GM21619 (cell line): ENCODE results near the gene DGKB.

ENCODE experiments used
- ATAC-seq: cut with Tn5 transposase; IDR thresholded peaks from one replicate; pipeline ENCODE4 v1.9.1; 2021; ENCODE audit not compliant: unreplicated experiment

DGKB gene

DNA sequence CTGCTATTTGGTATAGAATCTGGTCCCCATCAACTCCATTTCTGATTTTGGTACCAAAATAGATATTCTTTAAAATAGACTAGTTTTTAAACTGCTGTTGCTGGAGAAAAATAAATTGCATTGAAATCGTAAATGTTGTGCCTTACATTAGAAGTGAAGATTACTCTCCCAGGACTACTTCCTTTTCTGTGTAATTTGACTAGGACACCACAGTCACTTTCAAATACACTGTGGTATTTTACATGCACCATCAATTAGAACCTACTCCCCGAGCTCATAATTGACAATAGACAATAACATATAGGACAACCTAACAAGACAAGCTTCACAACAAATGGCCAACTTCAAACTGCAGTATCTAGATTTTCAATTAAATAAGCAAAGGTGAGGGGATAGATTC is 211.5 kb downstream of the DGKB start:
- peak; percentile 40 for ATAC-seq

DNA sequence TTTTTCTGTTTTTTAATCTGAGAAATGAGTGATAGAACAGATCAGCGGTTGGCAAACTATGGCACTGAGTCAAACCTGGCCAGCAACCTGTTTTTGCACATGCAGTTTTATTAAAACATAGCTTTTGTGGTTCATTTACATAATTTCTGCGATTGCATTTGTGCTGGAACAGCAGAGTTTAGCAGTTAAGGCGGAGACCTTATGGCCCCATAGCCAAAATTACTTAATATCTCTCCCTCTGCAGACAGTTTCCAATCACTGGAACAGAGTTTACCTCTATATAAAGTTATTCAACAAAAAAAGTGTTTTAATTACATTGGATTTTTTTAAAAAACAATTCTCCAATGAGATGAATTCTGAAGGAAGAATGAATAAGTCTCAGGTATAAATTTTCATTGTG is 212.1 kb downstream of the DGKB start:
- ATAC-seq: no peak

DNA sequence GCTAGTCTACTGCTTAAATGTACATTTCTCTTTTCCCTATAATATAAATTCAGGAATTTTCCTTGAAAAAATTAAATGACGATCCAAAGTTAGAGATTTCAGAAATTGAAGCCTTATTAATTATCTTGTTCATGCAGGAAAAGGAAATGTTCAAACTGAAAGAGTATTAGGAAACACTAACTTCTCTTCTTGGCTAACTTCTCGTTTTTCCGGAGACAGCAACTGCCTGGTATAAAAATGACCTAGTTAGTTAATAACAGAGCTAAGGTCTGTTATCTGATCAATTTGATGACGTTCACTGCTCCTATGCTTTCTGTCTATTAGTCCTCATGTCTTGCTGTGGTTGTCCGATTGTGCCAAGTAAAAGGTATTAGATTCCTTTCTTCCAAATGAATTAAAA is 212.5 kb downstream of the DGKB start:
- ATAC-seq: no peak

DNA sequence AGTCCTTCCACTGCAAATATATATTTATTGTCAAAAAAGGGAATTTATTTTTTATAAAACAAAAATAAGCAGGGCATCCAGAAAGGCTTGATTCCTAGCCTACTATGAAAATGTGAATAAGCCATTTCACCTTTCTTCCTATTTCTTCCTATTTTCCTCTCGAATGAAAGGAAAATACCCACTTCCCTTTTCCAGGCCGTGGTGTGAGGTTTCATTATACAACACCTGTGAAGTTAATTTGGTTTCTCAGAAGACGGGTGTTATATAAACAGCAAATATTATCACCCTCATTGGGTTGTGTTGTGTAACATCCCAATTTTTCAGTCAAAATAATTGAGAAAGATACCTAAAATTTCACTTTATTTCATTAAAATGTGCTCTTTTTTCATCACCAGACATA is 214.3 kb downstream of the DGKB start:
- ATAC-seq: no peak

DNA sequence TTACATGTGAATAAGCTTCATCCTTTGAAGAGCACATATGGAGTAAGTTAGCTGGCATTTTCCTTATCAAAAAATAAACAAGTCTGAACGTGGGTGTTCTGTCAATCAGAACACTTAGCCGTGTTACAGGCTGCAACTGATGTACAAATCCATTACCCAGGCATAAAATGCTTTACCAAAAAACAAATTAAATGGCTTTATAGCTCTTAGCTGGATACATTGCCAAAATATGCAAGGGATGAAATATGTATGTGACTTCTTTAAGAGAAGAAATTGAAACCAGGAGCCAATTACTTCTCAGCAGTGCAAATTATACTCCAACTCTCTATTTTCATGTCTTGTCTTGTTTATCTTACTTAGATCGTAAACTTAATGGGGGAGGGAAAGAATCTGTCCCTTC is 214.8 kb downstream of the DGKB start:
- ATAC-seq: no peak

DNA sequence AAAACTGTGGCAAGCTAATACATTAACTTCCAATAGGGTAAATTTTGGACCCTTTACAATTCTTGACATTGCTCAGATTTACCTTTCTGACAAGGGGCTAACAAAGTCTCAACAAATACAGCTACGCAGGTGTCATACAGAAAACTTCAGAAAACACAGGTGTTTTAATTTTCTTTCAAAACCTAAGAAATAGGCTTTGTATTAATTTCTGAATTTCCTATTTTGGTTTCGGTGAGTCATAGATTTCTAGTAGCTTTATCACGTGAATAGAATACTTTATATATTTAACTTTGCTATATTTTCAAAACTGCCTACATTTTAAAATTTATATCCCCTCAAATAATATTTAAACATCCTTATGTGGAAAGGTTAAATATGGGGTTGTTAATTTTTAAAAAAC is 215.3 kb downstream of the DGKB start:
- ATAC-seq: no peak

DNA sequence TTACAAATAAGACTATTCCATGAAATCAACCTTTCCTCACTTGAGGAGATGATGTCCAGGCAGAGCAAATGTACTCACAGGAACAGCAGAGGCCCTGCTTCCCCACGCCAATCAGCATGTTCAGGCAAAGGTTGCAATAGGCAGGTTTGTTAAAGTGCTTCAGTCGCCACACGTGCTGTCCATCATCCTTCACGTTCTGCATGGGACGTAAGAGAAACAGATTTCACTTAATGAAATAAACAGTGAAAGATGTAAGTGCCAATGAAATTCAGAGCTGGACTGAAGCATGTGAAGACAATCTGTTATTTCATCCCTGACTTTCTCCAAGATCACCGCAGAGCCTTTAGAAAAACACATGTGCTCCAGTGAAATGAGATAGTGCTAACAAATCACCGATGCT is 217.4 kb downstream of the DGKB start:
- no peak for ATAC-seq

DNA sequence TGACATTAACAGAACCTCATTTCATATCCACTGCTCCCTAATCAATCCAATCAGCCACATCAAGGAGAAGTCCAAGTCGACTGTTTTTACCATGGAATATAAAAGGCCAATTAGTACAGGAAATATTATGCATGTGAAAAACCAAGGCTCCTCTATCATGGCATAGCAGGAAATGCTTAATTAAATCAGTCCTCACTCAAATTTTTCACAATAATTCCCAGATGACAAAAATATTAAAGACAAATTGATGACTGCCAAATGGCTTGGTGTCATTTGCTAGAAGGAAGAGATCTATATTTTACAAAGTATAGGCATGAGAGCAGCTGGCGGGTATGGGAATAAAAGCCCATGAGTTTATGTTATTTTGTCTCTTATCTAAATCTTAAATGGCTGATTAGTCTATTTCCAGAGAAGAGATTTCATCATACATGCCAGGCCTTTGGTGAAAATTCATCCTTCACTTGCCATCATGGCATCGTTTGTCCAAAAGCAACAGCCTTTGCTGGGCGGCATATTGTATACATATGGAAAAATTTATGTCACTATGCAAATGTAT is 219.6 kb downstream of the DGKB start:
- ATAC-seq: no peak

DNA sequence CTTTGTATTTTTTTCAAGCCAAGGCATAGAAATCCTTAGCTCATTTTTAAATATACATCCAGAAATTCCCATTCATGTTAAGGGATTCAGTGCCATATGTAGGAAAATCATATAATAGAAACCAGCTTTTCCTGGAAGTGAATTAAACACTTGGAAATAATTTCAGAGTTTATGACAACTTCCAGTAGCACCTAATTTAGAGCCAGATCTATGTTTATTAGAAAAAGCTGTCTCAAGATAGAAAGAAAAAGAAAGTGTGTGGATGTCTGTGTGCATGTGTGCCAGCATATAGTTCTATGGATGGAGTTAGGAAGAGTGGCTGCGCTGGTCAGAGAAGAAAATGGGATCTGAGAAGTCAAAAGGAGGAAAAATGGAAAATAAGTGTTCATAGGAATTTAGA is 225.7 kb downstream of the DGKB start:
- ATAC-seq: no peak

DNA sequence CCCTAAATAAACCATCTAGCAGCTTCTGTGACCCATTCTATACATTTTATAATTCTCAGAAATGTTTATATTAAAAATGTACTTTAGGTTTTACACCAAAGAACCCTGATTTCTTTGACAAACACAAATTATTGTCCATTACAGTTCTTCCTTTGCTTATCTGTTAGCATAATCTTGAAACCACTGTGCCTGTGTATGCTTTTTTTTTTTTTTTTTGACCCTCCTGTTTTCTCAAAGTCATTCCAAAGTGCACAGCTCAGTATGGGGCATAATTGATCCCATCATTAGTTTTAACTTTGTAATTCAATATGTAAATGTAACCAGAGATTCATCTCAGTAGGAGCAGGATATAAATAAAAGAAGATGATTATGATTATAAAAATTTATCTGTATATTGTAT is 229.3 kb downstream of the DGKB start:
- no peak for ATAC-seq

DNA sequence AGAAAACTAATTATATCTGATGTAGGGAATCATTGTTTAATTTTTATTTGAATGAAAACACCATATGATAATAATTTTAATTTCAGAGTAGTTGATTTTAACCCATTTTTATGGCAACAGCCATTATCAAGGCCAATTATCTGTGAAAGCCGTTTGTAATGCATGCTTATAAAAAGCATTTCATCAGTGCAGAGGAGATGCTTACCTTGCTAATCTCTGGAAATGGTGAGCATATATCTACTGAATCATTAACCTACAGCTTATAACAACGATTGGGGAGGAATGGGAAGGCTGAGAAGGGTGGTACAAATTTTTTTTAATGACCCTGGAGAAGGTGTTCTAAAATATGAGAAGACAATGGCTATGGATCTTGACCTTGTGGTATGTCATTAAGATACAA is 235.6 kb downstream of the DGKB start:
- no peak for ATAC-seq

DNA sequence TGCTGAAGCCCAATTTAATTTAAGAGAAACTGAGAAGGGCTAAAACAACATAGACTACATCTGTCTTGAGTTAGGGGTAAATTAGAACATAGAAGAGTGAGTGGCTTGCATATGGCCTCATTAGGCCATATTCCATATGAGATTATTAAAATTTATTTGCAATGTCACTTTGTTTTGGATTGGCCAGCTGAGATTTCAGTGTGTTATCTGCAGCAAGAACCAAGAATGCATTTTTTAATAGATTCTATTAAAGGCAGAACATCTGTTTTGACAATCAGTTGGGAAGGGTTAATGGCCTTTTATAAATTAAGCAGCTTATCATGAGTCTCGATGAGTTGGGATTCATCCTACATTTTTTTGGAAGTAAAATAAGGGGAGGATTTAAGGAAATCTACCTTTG is 236.2 kb downstream of the DGKB start:
- ATAC-seq: no peak

DNA sequence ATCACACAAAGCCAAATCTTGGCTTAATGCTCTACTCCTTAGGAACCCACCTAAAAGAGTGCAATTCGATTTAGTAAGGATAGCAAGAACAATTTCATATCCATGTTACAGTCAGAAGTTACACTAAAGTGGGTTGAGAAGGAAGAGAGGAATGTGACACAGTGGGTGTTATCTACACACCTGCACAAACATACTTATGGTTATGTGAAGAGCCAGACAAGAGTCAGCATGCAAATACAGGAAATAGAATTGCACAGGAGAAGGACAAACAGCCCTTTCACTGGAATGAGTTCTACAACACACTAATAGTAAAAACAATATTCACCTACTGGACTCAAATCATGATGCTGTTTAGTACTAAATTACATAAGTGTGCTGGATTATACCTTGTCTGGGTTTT is 262.8 kb downstream of the DGKB start:
- ATAC-seq: no peak

DNA sequence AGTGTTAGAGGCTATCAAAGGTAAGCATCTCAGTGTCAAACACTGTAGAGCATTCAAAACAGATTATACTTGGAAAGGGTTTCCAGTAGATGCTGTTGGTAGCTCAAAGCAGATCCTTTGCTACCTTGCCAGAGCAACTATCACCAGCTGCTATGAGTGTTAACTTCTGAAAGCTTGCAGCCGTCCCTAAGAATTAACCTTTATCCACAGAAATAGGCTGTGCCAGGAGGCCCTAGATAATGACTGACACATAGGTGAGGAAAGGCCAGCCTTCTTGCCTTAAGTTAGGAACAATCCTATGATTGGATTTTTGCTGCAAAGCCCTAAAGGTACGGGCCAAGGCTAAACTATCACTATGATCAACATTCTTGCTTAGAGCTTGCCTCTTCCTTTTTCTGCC is 263.2 kb downstream of the DGKB start:
- ATAC-seq: no peak

DNA sequence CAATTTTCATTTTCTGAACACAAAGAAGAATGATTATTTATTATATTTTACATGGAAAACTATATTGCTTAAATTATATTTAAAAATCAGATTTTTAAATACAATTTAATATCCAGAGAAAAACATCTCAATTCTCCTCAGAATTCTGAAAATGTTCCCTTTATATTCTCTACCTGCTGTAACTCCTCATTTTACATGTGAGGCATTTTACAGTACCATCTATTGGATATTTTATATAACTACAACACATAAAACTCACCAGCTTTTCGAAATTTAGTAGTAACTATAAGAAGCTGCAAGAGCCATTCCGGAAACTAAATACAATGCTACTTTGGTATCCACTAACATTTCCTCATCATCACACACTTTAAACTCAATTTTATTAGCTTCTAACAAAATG is 264.6 kb downstream of the DGKB start:
- ATAC-seq: no peak

DNA sequence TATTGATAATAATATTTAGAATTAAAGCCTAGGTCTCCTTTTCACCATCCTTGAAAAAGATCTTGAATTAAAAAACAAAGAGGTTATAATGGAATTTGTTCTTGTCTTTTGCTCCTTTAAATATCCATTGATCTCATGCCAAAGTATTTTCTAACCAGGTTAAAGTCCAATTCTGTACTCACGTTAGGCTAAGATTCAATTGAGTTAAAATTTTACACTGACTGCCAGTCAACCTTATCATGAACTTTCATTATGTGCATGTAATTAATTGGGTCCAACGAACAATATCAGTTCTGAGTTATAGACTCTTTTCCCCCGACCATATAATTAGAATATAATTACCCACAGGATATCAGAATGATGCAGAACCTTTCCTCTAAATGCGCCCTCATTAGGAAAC is 266.6 kb downstream of the DGKB start:
- no peak for ATAC-seq

DNA sequence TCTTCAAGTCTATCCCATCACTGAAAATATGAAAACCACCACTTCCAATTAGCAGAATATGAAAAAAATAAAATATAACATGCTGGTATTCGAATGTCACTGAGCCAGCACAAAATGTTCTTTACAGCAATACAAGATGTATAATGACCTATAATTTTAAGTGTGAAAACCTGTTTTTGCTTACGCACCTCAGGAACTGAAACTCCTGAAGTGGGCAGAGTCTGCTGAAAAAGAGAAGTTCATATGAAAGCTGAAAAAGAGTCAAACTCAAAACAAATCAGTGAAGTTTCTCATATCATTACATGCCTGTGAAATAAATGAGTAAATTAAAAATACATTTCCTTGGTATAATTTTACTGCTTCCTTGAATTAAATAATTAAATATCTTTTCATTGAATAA is 272.5 kb downstream of the DGKB start:
- ATAC-seq: no peak

DNA sequence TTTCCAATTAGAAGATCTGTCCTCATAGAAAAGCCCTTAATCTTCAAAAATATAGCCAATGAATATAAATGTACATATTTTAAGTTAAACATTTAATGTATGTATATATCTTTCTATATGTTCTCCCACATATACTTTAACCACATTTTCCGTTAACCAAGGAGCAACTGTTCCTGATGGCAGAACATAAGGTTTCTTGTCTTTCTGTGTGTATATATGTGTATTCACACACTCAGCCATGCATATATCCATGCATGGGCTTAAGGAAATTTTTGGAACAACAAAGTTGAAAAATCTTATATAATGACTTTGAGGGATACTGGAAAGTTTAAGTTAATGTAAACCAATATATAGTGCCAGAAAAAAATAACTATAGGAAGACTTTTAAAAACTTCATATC is 274.0 kb downstream of the DGKB start:
- ATAC-seq: no peak

DNA sequence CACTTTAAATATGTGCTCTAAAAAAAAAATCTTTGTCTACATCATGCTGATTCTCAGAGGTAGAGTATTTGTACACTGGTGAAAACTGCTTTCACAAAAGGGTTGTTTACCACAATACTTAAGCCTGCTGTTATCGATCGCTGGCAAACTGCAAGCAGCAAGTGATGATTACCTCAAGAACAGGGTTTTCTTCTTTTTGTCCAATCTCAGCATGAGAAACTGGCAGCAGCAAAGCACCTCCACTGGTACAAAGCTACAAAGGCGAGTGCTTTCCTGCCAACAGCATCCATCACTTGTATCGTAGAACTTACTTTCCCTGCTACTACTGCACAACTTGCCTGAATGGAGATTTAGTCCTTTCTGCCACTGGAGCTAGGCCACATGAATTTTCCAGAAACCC is 276.5 kb downstream of the DGKB start:
- ATAC-seq: no peak

DNA sequence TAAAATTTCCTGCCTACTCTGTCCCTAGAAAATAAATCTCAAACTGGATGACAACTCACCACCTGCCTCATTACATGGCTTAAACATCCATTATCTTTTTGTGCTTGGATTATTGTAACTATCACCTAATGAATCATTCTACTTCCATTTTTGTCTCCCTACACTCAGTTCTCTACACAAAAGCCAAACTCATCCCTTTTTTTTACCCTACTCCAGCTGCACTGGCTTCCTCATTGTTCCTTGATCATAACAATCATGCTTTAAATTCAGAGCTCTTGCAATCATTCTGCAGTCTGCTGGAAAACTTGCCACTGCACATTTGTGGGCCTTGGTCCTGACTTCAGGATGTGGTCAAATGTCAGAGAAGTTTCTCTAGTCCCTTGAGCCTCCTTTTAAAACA is 280.0 kb downstream of the DGKB start:
- ATAC-seq: no peak

DNA sequence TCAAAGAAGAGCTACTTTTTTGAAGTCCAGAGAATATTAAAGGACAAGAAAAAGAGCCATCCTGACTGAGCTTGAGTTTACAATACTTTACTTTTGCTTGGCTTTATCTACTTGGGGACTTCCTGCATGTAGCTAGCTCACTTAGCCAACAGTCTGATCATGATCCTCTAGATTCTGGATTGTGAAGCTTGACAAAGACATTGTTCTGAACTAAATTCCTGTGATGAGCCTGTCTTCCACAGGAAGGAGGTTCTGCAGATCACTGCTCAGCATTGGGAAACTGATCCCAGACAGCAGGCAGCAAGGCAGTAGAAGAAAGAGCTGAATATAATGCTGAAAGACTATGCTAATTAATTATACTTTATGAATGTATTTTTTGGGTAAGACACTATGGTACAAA is 296.4 kb downstream of the DGKB start:
- ATAC-seq: no peak

DNA sequence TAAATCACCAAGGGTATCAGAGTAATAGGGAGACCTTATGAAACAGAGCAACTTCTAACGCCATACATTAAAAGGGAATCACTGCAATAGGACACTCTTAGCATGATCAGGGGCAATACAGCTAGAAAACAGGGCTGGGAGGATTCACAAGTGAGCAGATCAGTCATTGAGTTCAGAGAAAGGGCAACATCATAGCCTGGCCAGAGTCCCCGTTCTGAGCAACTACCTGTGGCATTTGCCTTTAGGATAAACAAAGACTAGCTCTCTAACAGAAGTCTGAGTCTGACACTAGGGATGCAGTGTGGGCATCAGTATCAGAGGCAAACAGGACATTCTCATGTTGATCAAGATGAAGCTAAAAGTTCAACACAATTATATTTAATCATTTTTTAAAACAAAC is 297.9 kb downstream of the DGKB start:
- ATAC-seq: no peak

DNA sequence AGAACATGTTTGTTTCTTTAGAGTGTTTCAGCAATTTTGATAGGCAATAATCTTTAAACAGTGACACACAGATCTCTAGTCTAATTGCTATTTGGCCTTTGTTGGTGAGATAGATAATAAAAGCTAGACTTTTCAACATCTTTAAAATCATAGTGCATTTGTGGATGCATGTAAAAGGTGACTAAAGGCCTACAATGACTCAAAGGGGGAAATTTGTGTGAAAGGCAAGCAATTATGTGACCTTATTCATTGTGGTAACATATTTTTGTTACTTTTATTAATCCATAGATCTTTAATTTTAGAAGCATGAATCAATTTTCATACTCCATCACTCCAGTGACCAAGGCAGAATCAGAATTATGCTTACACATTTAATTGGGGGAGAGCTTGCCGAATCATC is 299.7 kb downstream of the DGKB start:
- ATAC-seq: no peak

DNA sequence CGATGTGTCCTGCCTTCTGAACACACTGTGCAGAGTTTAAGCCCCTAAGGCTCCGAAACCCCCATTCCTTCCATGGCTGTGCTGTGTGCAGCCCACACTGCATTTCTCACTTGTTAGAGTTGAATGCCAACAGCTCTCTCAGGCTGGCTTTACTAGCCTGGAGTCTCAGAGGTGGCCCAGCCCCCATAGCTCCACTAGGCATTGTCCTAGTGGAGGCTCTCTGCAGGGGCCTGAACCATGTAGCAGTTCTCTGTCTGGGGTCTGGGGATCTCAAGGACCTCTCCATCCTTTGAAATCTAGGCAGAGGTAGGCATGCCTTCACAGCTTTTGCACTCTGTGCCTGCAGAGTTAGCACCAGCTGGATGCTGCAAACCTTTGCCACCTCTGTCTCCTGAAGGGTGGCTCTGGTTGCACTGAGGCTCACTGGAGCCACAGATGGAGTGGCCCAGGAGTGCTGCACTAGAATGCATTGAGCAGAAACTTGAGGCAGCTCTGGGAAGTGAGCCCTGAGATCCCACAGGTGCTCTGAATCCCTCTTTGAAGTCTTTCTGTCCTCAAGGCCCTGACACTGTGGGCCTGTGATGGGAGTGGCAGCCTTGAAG is 301.7 kb downstream of the DGKB start:
- ATAC-seq: no peak
